ENCODE results near the gene GASK1A.

Gene GASK1A

DNA sequence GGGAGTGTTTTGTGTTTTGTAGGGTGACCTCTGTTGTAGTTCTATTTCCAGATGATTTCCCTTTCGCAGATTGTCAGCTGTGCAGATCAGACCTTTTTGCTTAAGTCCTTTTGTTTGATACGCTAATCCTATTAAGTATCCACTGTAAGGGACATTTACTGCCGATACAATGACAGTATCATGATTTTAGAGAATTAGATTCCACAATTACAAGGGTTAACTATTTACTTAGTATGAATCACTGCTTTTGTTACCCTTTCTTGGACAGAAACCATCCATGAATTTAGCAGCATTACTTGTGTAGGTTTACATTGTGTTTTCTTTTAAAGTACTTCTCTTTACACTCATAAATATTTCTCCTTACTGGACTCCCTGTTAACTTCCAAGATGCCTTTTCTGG is 41.8 kb upstream of the GASK1A start:
- H3K36me3 Mint-ChIP-seq (ENCODE audit: low read depth), result no peaks in the 10 kb centered on the region
- H3K4me3 Mint-ChIP-seq, result no peak overlapping the region
- H3K27me3 Mint-ChIP-seq (ENCODE audit: low read depth, poor library complexity), result peaks cover 8% of the 10 kb centered on the region
- H3K27ac Mint-ChIP-seq, result no peak overlapping the region
- TF ChIP-seq, protein P1, sequence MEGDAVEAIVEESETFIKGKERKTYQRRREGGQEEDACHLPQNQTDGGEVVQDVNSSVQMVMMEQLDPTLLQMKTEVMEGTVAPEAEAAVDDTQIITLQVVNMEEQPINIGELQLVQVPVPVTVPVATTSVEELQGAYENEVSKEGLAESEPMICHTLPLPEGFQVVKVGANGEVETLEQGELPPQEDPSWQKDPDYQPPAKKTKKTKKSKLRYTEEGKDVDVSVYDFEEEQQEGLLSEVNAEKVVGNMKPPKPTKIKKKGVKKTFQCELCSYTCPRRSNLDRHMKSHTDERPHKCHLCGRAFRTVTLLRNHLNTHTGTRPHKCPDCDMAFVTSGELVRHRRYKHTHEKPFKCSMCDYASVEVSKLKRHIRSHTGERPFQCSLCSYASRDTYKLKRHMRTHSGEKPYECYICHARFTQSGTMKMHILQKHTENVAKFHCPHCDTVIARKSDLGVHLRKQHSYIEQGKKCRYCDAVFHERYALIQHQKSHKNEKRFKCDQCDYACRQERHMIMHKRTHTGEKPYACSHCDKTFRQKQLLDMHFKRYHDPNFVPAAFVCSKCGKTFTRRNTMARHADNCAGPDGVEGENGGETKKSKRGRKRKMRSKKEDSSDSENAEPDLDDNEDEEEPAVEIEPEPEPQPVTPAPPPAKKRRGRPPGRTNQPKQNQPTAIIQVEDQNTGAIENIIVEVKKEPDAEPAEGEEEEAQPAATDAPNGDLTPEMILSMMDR (IDR thresholded peaks at IDR 0.05), result no peak
- H3K4me1 Mint-ChIP-seq, result no peaks in the 10 kb centered on the region
- DNase-seq, result no peak
- no peaks in the 10 kb centered on the region for H3K9me3 Mint-ChIP-seq

DNA sequence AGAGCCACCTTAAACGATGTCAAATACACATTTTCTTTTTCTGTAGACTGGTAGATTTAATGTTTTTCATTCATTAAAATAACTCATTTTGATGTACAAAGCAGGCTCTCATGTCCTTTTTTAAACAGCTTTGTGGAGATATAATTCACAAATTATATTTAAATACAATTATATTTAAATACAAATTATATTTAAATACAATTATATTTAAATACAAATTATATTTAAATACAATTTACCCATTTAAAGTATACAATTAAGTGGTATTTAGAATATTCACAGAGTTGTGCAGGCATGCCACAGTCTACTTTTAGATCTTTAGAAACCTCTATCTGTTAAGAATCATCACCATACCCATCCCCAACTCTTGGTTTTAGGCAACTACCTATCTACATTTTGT is 36.4 kb upstream of the GASK1A start:
- no peak for DNase-seq
- H3K36me3 Mint-ChIP-seq (ENCODE audit: low read depth), result no peaks in the 10 kb centered on the region
- H3K27me3 Mint-ChIP-seq (ENCODE audit: low read depth, poor library complexity), result peaks cover 14% of the 10 kb centered on the region
- H3K9me3 Mint-ChIP-seq, result no peaks in the 10 kb centered on the region
- no peak overlapping the region for H3K4me3 Mint-ChIP-seq
- no peak overlapping the region for H3K27ac Mint-ChIP-seq
- no peaks in the 10 kb centered on the region for H3K4me1 Mint-ChIP-seq
- TF ChIP-seq, protein P1 (IDR thresholded peaks at IDR 0.05), result no peak

DNA sequence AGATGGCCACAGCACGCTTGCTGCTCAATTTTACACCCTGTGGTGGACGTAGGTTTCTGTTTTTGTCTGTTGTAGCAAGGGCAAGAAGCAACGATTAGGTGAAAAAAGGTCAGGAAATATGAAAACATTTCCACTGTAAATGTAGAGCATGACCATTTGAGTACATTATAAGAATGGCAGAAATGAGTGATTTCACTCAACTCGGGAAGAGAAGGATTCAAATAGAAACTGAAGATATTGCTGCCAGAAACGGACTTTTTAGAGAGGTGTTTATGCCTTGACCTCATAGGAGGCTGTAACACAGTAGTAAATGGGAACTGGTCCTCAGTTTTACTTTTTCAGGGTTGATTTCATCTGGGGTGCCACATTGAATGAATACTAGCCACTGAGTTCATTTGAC is 33.1 kb upstream of the GASK1A start:
- Mint-ChIP-seq H3K9me3 (no peaks in the 10 kb centered on the region), H3K27me3 (ENCODE audit: low read depth, poor library complexity) (peaks cover 12% of the 10 kb centered on the region), H3K4me1 (no peaks in the 10 kb centered on the region), H3K27ac (no peak overlapping the region), H3K4me3 (no peak overlapping the region), H3K36me3 (ENCODE audit: low read depth) (no peaks in the 10 kb centered on the region)
- TF ChIP-seq, protein P1 (IDR thresholded peaks at IDR 0.05), result no peak
- no peak for DNase-seq

DNA sequence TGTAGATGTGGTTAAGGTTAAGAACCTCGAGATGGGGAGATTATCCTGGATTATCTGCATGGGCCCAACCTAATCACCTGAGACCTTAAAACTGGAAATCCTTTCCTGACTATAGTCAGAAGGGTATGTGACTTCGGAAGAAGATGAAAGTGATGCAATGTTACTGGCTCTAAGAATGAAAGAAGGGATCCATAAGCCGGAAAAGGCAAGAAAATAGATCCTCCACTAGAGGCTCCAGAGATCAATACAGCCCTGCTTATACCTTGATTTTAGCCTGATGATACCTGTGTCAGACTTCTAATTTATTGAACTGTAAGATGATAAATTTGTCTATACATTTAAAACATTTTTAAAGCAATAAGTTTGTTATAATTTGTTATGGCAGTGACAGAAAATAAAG is 21.5 kb upstream of the GASK1A start:
- H3K9me3 Mint-ChIP-seq, result no peaks in the 10 kb centered on the region
- H3K27ac Mint-ChIP-seq, result no peak overlapping the region
- H3K27me3 Mint-ChIP-seq (ENCODE audit: low read depth, poor library complexity), result peaks cover 6% of the 10 kb centered on the region
- no peaks in the 10 kb centered on the region for H3K4me1 Mint-ChIP-seq
- TF ChIP-seq, protein P1 (IDR thresholded peaks at IDR 0.05), result no peak
- no peak overlapping the region for H3K4me3 Mint-ChIP-seq
- no peaks in the 10 kb centered on the region for H3K36me3 Mint-ChIP-seq (ENCODE audit: low read depth)
- DNase-seq, result no peak

DNA sequence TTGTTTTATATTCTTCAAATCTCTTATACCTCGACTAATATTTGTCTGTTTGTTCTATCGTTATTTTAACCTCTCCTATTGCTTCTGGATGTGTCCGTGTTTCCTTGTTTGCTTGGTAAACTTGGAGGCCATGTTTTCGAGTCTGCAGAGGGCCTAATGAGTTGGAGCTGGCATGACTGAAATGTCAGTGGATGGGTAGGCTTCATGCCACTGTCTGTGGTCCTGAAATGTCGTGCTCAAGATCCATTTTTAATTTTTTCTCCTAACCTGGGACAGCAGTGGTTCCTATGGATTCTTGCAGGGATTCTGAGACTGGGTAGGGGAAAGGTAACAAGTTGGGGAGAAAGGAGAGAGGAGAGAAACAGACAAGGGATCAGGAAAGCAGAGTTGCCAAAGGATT is 18.8 kb upstream of the GASK1A start:
- peak; percentile 17 for DNase-seq
- no peak overlapping the region for H3K4me3 Mint-ChIP-seq
- no peaks in the 10 kb centered on the region for H3K36me3 Mint-ChIP-seq (ENCODE audit: low read depth)
- H3K9me3 Mint-ChIP-seq, result no peaks in the 10 kb centered on the region
- TF ChIP-seq, protein P1 (IDR thresholded peaks at IDR 0.05), result no peak
- H3K4me1 Mint-ChIP-seq, result no peaks in the 10 kb centered on the region
- no peak overlapping the region for H3K27ac Mint-ChIP-seq
- peaks cover 20% of the 10 kb centered on the region for H3K27me3 Mint-ChIP-seq (ENCODE audit: low read depth, poor library complexity)

DNA sequence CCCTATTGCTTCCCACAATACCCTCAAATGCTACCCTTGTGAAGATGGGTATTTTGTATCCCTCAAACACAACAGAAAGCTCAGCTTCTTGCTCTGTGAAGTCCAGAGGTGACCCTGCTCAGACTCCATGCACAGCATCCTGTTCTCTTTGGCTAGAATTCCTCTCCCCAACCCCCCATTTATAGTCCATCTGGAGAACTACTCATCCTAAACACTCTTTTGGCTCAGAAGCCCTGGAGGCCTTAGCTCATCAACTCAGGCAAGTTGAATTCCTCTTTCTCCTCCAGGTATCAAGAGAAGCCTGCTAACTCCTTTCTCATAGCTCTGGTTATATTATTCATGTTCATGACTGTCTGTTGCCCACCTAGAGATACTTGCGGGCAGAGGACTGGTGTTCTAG is 18.3 kb upstream of the GASK1A start:
- TF ChIP-seq, protein P1 (IDR thresholded peaks at IDR 0.05), result no peak
- H3K9me3 Mint-ChIP-seq, result no peaks in the 10 kb centered on the region
- H3K27ac Mint-ChIP-seq, result no peak overlapping the region

More for the DNA sequence above, 18.3 kb upstream of the GASK1A start:
- no peak for DNase-seq
- Mint-ChIP-seq H3K4me1 (no peaks in the 10 kb centered on the region), H3K4me3 (no peak overlapping the region), H3K36me3 (ENCODE audit: low read depth) (no peaks in the 10 kb centered on the region), H3K27me3 (ENCODE audit: low read depth, poor library complexity) (peaks cover 23% of the 10 kb centered on the region)

All from nephron progenitor cell (in vitro differentiated cells).